ENCODE results near the gene MUC22.
"Not testable (repeated sequence)": the region's sequence is repeated elsewhere in the genome, so short reads cannot be mapped to it uniquely, and the experiment has no call there.

The MUC22 gene

DNA sequence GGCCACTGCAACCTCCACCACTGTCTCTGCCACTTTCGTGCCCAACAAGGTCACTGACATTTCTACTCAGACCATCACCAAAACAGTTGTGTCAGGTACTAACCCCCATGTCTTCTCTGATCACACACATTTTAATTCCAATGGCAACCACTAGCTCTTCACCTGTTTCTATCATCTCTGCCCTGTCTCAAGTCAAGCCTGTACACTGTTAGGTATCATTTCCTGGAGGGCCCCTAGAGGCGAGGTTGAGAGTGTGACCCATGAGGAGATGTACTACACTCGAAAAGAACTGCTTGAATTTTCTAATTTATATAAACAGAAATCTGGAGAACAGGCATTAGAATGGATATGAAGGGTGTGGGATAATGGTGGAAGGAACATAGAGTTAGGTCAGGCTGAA, 44.1 kb upstream of the MUC22 start:
- peaks cover 11% of the 10 kb centered on the region for H3K27me3 ChIP-seq
- TF ChIP-seq, protein P1, sequence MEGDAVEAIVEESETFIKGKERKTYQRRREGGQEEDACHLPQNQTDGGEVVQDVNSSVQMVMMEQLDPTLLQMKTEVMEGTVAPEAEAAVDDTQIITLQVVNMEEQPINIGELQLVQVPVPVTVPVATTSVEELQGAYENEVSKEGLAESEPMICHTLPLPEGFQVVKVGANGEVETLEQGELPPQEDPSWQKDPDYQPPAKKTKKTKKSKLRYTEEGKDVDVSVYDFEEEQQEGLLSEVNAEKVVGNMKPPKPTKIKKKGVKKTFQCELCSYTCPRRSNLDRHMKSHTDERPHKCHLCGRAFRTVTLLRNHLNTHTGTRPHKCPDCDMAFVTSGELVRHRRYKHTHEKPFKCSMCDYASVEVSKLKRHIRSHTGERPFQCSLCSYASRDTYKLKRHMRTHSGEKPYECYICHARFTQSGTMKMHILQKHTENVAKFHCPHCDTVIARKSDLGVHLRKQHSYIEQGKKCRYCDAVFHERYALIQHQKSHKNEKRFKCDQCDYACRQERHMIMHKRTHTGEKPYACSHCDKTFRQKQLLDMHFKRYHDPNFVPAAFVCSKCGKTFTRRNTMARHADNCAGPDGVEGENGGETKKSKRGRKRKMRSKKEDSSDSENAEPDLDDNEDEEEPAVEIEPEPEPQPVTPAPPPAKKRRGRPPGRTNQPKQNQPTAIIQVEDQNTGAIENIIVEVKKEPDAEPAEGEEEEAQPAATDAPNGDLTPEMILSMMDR (IDR thresholded peaks at IDR 0.05; ENCODE audit: low read depth, low read length): no peak
- H3K9me3 ChIP-seq: no peaks in the 10 kb centered on the region
- no peak for DNase-seq
- no peak overlapping the region for H3K4me3 ChIP-seq (ENCODE audit: low read depth, low read length)
- no peaks in the 10 kb centered on the region for H3K4me1 ChIP-seq
- H3K36me3 ChIP-seq: no peaks in the 10 kb centered on the region

DNA sequence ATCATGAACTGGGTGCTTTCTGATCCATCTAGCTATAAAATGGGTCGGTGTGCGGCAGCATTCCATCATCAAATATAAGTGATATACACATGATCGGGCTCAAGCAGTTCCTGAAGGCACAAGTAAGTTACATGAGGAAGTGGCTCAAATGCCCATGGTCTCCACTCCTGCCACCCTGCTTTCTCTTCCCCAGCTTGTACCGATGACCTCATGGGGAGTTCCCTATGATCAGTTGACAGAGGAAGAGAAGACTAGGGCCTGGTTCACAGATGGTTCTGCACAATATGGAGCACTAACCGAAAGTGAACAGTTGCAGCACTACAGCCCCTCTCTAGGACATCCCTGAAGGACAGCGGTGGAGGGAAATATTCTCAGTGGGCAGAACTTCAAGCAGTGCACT, 41.1 kb upstream of the MUC22 start:
- not testable (repeated sequence) for H3K4me1 ChIP-seq; H3K36me3 ChIP-seq; DNase-seq; H3K9me3 ChIP-seq; H3K4me3 ChIP-seq (ENCODE audit: low read depth, low read length)
- H3K27me3 ChIP-seq: peaks cover 23% of the 10 kb centered on the region

DNA sequence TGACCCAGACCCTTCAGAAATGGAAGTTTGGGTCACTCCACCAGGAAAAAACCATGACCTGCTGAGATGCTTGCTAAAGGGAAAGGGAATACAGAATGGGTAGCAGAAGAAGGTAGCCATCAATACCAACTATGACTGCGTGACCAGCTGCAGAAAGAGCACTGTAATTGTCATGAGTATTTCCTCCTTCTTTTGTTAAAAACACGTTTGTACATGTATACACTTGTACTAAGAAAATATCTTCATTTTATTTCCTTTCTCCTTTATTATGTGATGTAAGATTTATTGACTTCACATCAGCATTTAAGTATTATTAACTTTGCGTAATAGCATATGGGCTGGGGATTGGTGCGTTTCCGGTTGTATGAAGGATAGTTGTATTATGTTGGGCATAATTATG, 39.3 kb upstream of the MUC22 start:
- Histone ChIP-seq H3K4me3 (ENCODE audit: low read depth, low read length) (no peak overlapping the region), H3K4me1 (no peaks in the 10 kb centered on the region), H3K36me3 (no peaks in the 10 kb centered on the region), H3K9me3 (no peaks in the 10 kb centered on the region), H3K27me3 (peaks cover 36% of the 10 kb centered on the region)
- DNase-seq: no peak
- TF ChIP-seq, protein P1 (IDR thresholded peaks at IDR 0.05; ENCODE audit: low read depth, low read length): no peak

DNA sequence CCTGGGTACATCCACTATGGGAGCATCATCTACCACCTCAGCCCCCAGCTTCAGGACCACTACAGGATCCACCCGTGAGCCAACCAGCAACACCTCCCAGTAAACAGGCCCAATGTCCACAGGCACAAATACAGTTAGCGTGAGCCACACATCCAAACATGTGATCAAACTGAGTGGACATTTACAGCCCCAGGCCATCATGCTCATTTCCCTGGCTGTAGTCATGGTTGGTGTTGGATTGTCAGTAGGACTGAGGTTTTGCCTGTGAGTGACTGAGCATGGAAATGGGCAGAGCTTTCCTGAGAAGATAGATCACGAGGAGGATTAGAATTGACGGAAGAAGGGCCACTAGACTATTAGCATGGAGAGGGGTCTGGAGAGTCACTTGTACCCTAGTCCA, 37.5 kb upstream of the MUC22 start:
- DNase-seq: no peak
- H3K36me3 ChIP-seq: no peaks in the 10 kb centered on the region

DNA sequence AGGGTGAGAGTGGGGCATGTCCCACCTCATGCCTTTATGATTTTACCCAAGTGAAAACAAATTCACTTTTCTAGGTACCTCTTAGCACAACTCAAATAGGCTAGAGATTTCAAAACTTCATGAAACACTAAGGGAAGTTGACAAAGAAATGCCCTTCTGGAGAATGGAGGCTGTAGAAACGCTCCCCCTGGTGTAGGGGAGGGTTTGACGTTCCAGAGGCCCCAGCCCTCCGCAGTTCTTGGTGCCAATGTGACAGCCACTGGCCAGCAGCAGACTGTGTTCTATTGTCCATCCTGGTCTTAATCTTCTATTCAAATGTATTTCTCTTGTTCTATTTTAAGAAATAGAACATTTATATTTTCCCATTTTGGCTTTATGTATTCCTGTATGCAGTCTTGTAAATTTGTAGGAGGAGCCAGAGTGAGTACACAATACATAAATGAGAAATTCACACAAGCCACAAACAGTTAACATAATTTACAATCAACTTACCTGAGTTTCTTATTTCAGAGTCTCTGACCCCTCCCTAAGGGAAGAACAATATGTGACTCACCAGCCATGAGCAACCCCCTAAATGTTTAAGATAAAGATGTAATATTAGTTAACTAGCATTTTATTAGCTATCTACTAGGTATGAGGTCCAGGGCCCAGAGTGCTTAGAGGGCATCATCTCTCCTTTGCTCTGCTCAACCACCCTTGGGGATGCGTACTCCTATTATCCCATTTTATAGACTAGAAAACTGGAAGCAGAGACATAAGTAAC, 35.6 kb upstream of the MUC22 start:
- H3K4me3 ChIP-seq (ENCODE audit: low read depth, low read length): no peak overlapping the region
- no peak for DNase-seq
- TF ChIP-seq, protein P1 (IDR thresholded peaks at IDR 0.05; ENCODE audit: low read depth, low read length): no peak
- H3K9me3 ChIP-seq: no peaks in the 10 kb centered on the region
- no peaks in the 10 kb centered on the region for H3K4me1 ChIP-seq
- H3K36me3 ChIP-seq: no peaks in the 10 kb centered on the region
- peaks cover 54% of the 10 kb centered on the region for H3K27me3 ChIP-seq

More for the DNA sequence above, 37.5 kb upstream of the MUC22 start:
- Histone ChIP-seq H3K9me3 (no peaks in the 10 kb centered on the region), H3K4me3 (ENCODE audit: low read depth, low read length) (no peak overlapping the region), H3K4me1 (no peaks in the 10 kb centered on the region), H3K27me3 (peaks cover 40% of the 10 kb centered on the region)
- TF ChIP-seq, protein P1 (IDR thresholded peaks at IDR 0.05; ENCODE audit: low read depth, low read length): no peak

DNA sequence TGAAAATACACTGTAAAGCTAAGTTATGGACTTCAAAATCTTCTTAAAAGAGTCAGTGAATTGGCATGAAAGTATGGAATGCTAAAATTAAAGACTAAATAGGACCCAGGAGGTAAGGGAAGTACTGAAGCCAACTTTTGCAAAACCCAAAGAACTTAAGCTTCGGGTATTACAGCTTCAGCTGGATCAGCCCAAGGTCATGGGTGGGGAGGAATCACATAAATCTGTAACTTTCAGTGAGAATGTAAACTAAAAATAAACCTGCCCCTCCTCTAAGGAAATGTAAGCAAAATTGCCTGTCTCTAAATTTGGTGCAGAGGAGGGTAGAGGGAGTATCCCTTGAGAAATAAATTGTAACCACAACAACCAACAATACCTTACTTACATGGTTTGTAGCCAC, 31.1 kb upstream of the MUC22 start:
- Histone ChIP-seq H3K4me3 (ENCODE audit: low read depth, low read length) (no peak overlapping the region), H3K4me1 (no peaks in the 10 kb centered on the region), H3K27me3 (peaks cover 54% of the 10 kb centered on the region), H3K36me3 (no peaks in the 10 kb centered on the region), H3K9me3 (peaks cover 3% of the 10 kb centered on the region; the same call in 1 of the 2 replicates)
- no peak for DNase-seq
- TF ChIP-seq, protein P1 (IDR thresholded peaks at IDR 0.05; ENCODE audit: low read depth, low read length): no peak
